HCT116 (cell line): ENCODE results near the gene GMEB1.

ENCODE experiments used
- CEBPB ChIP-seq: IDR thresholded peaks from 2 replicates; pipeline ENCODE4 v1.6.1; 2012; ENCODE audit warnings: low read depth
- CTCF ChIP-seq, 3 experiments: fragments of 200-600 bp in 1 of 3; sonication (generic) in 1 of 3; IDR thresholded peaks in 2 of 3; conservative IDR thresholded peaks in 1 of 3; 2 replicates each; pipeline ENCODE4 v1.5.1; 2012 to 2017; ENCODE audit warnings: low read depth in 2 of 3, low read length in 2 of 3, antibody characterized with exemption in 1 of 3, borderline replicate concordance in 1 of 3, control low read depth in 1 of 3, mild to moderate bottlenecking in 1 of 3, mixed read lengths in 1 of 3, mixed run types in 1 of 3, moderate library complexity in 1 of 3; ENCODE audit not compliant: insufficient read depth in 1 of 3
- EZH2 ChIP-seq: fragments of 200-600 bp; sonication (generic); IDR thresholded peaks from 2 replicates; pipeline ENCODE4 v1.6.1; 2017; ENCODE audit warnings: antibody characterized with exemption, mixed run types
- MAX ChIP-seq: IDR thresholded peaks from 2 replicates; pipeline ENCODE4 v1.6.1; 2012
- POLR2AphosphoS5 ChIP-seq: IDR thresholded peaks from 2 replicates; pipeline ENCODE4 v1.6.1; 2011; ENCODE audit warnings: mild to moderate bottlenecking, low read depth, low read length, moderate library complexity
- SIN3A ChIP-seq: IDR thresholded peaks from 2 replicates; pipeline ENCODE4 v1.6.1; 2012; ENCODE audit warnings: low read depth

GRCh38 chr1:28656335-28656734, 12.2 kb upstream of the GMEB1 start:
- TF ChIP-seq CTCF (IDR thresholded peaks at IDR 0.05 in 2 of 3, conservative IDR thresholded peaks at IDR 0.05 in 1 of 3; ENCODE audit: borderline replicate concordance in 1 of 3, insufficient read depth in 1 of 3, low read depth in 2 of 3, low read length in 2 of 3), result no peak
- no peak for TF ChIP-seq MAX
- TF ChIP-seq CEBPB, result no peak
- TF ChIP-seq POLR2AphosphoS5, result no peak
- TF ChIP-seq EZH2, result no peak
- TF ChIP-seq SIN3A, result no peak
